ENCODE data around the gene NFATC4.
"Not testable (repeated sequence)": the region's sequence is repeated elsewhere in the genome, so short reads cannot be mapped to it uniquely, and the experiment has no call there.

The NFATC4 gene

DNA sequence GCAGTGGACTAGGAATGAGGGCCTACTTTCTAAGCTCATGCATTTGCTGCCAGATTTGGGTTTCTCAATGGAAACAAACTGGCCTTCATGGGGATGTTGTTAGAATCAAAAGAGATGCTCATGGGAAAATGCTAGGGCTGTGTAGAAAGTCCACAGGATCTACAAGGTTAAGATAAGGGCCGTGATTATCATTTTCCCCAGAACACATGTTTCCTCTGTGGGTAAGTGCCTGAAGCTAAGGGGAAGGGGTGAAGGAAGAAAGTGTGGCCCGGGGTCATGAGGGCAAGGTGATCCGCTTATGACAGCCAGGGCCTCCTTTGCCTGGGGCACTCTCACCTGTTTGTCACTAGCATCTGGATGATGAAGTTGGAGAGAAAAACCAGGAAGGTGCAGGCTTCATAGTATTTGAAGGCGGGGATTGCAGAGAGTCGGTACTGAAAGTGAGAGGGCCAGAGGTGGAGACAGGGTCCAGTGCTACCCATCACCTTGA lies 42.9 kb upstream of the NFATC4 start:
- no peak for TF ChIP-seq TARDBP (IDR thresholded peaks at IDR 0.05)
- TF ChIP-seq ZNF384 (IDR thresholded peaks at IDR 0.05): no peak
- no peak for TF ChIP-seq FOXK2 (IDR thresholded peaks at IDR 0.05)
- ChIA-PET CTCF (interaction anchor here (1.1 to 1.6 kb wide), 2 partner anchors 17 to 106 kb away, joined by 6 to 7 read pairs; partner anchors contain the start of gene CIDEB), POLR2A (interaction anchor here (1.0 to 1.5 kb wide), 4 partner anchors 41 to 117 kb away, joined by 3 to 7 read pairs (median 4); partner anchors contain the start of gene RABGGTA)
- no peak for DNase-seq (ENCODE audit: extremely low spot score)

DNA sequence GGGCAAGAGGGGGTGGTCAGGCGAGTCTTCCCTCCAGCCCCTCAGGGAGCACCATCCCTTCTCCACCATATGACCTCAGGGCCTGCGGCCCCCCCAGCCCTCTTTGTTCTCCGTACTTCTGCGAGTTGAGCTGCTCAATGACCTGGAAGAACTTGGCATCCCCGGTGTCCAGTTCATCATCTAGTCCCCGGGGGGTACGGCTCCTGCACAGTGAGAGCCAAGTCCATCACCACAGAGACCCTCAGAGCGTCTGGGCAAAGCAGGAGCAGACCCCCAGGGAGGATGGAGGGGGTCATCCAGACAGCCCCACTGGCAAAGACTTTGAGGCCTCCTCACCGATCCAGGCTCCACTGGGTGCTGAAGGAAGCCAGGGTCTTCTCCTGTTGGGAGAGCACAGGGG lies 42.0 kb upstream of the NFATC4 start:
- TF ChIP-seq BHLHE40 (IDR thresholded peaks at IDR 0.05; ENCODE audit: borderline replicate concordance) (no peak), ZNF384 (IDR thresholded peaks at IDR 0.05) (no peak)
- DNase-seq (ENCODE audit: extremely low spot score): no peak
- CTCF ChIA-PET: interaction anchor here (1.6 kb wide), 1 partner anchor 18 kb away, joined by 7 read pairs; the partner anchor contains the start of gene CIDEB
- POLR2A ChIA-PET: interaction anchor here (1.0 kb wide), 1 partner anchor 40 kb away, joined by 4 read pairs; no protein-coding TSS in a partner anchor

DNA sequence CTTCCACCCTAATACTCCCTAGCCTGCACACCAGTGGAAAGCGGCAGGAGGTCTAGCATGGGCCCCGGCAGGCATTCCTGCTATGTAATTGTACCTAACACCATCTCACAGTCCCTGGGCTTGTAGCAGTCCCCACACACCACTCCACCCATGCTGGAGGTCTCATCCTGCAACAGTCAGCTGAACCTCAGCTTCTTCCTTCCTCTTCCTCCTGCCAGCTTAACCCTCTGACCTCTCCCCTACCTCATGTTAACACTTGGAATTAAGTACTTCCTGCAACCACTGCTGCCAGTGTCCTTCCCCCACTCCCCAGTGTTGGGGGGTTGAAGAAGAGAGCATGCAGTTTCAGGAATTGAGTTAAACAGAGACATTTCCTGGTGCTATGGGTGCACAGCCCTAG lies 40.7 kb upstream of the NFATC4 start:
- TF ChIP-seq BHLHE40 (IDR thresholded peaks at IDR 0.05; ENCODE audit: borderline replicate concordance) (no peak), TARDBP (IDR thresholded peaks at IDR 0.05) (no peak), FOXM1 (IDR thresholded peaks at IDR 0.05; ENCODE audit: borderline replicate concordance) (no peak), FOXK2 (IDR thresholded peaks at IDR 0.05) (no peak), ZNF384 (IDR thresholded peaks at IDR 0.05) (no peak), L3MBTL2 (conservative IDR thresholded peaks at IDR 0.05) (no peak), FOXA1 (IDR thresholded peaks at IDR 0.05) (no peak), CTBP1 (IDR thresholded peaks at IDR 0.05; ENCODE audit: borderline replicate concordance) (no peak), ELF4 (IDR thresholded peaks at IDR 0.05) (no peak), SP1 (IDR thresholded peaks at IDR 0.05) (no peak)
- TF ChIP-seq, protein P1, sequence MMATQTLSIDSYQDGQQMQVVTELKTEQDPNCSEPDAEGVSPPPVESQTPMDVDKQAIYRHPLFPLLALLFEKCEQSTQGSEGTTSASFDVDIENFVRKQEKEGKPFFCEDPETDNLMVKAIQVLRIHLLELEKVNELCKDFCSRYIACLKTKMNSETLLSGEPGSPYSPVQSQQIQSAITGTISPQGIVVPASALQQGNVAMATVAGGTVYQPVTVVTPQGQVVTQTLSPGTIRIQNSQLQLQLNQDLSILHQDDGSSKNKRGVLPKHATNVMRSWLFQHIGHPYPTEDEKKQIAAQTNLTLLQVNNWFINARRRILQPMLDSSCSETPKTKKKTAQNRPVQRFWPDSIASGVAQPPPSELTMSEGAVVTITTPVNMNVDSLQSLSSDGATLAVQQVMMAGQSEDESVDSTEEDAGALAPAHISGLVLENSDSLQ (IDR thresholded peaks at IDR 0.05): no peak
- ChIA-PET POLR2A (no interaction called here), CTCF (interaction anchor here (0.6 to 9.6 kb wide), 5 partner anchors 22 to 352 kb away, joined by 3 to 145 read pairs (median 3); partner anchors contain the start of genes CBLN3 and KHNYN)
- no peak for DNase-seq (ENCODE audit: extremely low spot score)

DNA sequence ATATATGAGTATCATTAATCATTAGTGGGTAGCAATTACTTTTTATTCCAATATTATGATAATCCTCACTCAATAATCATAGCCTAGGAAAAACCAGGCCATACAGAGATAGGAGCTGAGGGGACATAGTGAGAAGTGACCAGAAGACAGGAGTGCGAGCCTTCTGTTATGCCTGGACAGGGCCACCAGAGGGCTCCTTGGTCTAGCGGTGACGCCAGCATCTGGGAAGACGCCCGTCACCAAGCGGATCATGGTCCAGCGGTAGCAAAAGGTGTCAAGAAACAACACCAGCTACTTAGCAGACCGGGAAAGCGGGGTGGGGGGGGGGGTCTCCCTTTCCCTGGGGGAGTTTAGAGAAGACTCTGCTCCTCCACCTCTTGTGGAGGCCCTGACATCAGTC lies 40.1 kb upstream of the NFATC4 start:
- ChIA-PET POLR2A (interaction anchor here (1.0 kb wide), 1 partner anchor 104 kb away, joined by 3 read pairs; no protein-coding TSS in a partner anchor), CTCF (interaction anchor here (0.6 to 9.6 kb wide), 6 partner anchors 9 to 766 kb away, joined by 3 to 145 read pairs (median 3); partner anchors contain the start of genes CBLN3 and KHNYN)
- DNase-seq (ENCODE audit: extremely low spot score): not testable (repeated sequence)

DNA sequence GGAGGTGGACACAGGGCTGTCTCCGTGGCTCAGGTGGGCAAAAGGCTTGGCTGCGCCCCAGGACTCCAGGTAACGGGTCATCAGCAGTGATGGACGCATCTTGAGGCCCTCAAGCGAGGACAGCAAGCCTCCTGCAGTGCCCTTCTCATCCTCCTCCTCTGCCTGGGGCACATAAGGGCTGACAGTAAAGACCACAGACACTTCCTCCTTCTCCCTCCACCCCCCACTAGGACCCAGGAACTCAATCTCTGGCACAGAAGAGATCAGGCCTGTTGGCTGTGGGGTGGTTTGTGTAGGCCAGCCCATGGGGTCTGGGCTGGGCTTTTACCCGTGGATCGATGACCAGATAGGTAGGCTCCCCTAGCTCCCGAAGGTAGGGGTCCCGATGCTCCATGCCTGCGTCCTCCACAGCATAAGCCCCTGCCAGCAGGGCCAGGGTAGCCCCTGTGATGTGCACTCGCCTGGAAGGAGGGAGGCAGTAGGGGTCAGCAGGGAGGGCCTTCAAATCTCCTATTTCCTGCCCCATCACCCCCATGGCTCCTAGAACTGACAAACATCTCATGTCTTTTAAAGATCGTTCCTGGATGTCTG lies 38.8 kb upstream of the NFATC4 start:
- DNase-seq (ENCODE audit: extremely low spot score): no peak
- no peak for TF ChIP-seq HDGF (IDR thresholded peaks at IDR 0.05; ENCODE audit: borderline replicate concordance)
- TF ChIP-seq L3MBTL2 (conservative IDR thresholded peaks at IDR 0.05): no peak
- no peak for TF ChIP-seq FOXA1 (IDR thresholded peaks at IDR 0.05)
- TF ChIP-seq, protein P1 (IDR thresholded peaks at IDR 0.05): no peak
- TF ChIP-seq ELF4 (IDR thresholded peaks at IDR 0.05): no peak
- TF ChIP-seq ZNF384 (IDR thresholded peaks at IDR 0.05): no peak
- TF ChIP-seq FOXM1 (IDR thresholded peaks at IDR 0.05; ENCODE audit: borderline replicate concordance): no peak
- no peak for TF ChIP-seq SP1 (IDR thresholded peaks at IDR 0.05)
- POLR2A ChIA-PET: interaction anchor here (1.0 kb wide), 1 partner anchor 101 kb away, joined by 4 read pairs; the partner anchor contains the start of genes CBLN3 and KHNYN
- CTCF ChIA-PET: interaction anchor here (1.5 to 9.6 kb wide), 2 partner anchors 101 to 107 kb away, joined by 10 to 145 read pairs; partner anchors contain the start of genes CBLN3 and KHNYN

DNA sequence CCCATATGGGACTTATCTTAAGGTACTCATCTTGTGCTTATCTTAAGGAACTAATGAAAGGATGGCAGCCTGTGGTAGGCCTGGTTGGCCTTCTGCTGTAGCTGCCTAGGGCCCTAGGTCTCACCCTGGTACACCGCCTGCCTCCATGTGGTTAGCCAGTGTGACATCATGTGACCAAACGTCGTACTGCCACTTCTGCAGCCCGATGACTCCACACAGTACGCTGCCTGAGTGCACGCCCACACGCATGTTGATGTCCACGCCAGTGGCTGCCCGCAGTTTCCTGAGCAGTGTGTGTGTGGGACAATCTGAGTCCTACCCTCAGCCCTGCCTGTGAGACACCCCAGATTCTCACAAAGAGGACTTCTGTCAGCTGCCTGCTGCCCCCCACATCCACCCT lies 38.2 kb upstream of the NFATC4 start:
- TF ChIP-seq ZNF384 (IDR thresholded peaks at IDR 0.05): no peak
- TF ChIP-seq ARNT (IDR thresholded peaks at IDR 0.05): no peak
- TF ChIP-seq ELF4 (IDR thresholded peaks at IDR 0.05): no peak
- no peak for TF ChIP-seq FOXM1 (IDR thresholded peaks at IDR 0.05; ENCODE audit: borderline replicate concordance)
- TF ChIP-seq, protein P1 (IDR thresholded peaks at IDR 0.05): no peak
- no peak for TF ChIP-seq LEF1 (IDR thresholded peaks at IDR 0.05; ENCODE audit: borderline replicate concordance)
- TF ChIP-seq TARDBP (IDR thresholded peaks at IDR 0.05): no peak
- TF ChIP-seq HDGF (IDR thresholded peaks at IDR 0.05; ENCODE audit: borderline replicate concordance): no peak
- TF ChIP-seq BHLHE40 (IDR thresholded peaks at IDR 0.05; ENCODE audit: borderline replicate concordance): no peak
- TF ChIP-seq NFRKB (IDR thresholded peaks at IDR 0.05): no peak
- TF ChIP-seq L3MBTL2 (conservative IDR thresholded peaks at IDR 0.05): no peak
- CTCF ChIA-PET: interaction anchor here (9.6 kb wide), 1 partner anchor 101 kb away, joined by 145 read pairs; the partner anchor contains the start of genes CBLN3 and KHNYN
- POLR2A ChIA-PET: no interaction called here
- DNase-seq (ENCODE audit: extremely low spot score): no peak
